A673 (cell line): ENCODE results near the gene RBP7. TPM values are rescaled to one million over a fixed set of nuclear protein-coding genes. Genes with fewer than 3 reads are reported as not detected.
A peak's percentile ranks its signal among the peaks of the same experiment; 100 is the strongest.

ENCODE experiments used
- BruUV-seq: library from RNA; stranded (reverse); fragments of 400-500 nt; replicated peaks from 2 replicates; lab custom pipeline; 2021; lab: Mats Ljungman, UMichigan
- CTCF ChIA-PET: fragments of 300-600 bp; sonication (Branson Sonifier 250); formaldehyde crosslinking; loops from one replicate; lab custom pipeline; 2022; ENCODE audit warnings: antibody characterized with exemption; lab: Charles Lee
- POLR2A ChIA-PET: fragments of 300-600 bp; sonication (Branson Sonifier 250); formaldehyde crosslinking; loops from one replicate; lab custom pipeline; 2022; ENCODE audit warnings: antibody characterized with exemption; ENCODE audit not compliant: low non-redundant PET; lab: Charles Lee
- DNase-seq: peaks from one replicate; pipeline ENCODE4 v3.0.0-alpha.2; 2015; ENCODE audit warnings: low spot score
- H3K27ac ChIP-seq: fragments of 200-600 bp; sonication (generic); 2 replicates; pipeline ENCODE4 v1.5.1; 2016; ENCODE audit warnings: mixed run types, low read depth, mild to moderate bottlenecking, mixed read lengths, antibody characterized with exemption, low read length; ENCODE audit not compliant: poor library complexity, severe bottlenecking
- H3K27me3 ChIP-seq: fragments of 200-600 bp; sonication (generic); replicated peaks from 2 replicates; pipeline ENCODE4 v1.6.1; 2017; ENCODE audit warnings: mixed run types, low read depth, mild to moderate bottlenecking, mixed read lengths, antibody characterized with exemption, low read length; ENCODE audit not compliant: insufficient read depth, poor library complexity
- H3K36me3 ChIP-seq: fragments of 200-600 bp; sonication (generic); 2 replicates; pipeline ENCODE4 v1.6.1; 2016; ENCODE audit warnings: mixed run types, mild to moderate bottlenecking, mixed read lengths, antibody characterized with exemption, low read length; ENCODE audit not compliant: insufficient read depth, poor library complexity, severe bottlenecking
- H3K4me1 ChIP-seq: fragments of 200-600 bp; sonication (generic); 2 replicates; pipeline ENCODE4 v1.6.1; 2017; ENCODE audit warnings: mixed run types, mild to moderate bottlenecking, mixed read lengths, antibody characterized with exemption, low read length; ENCODE audit not compliant: insufficient read depth, poor library complexity, severe bottlenecking
- H3K4me3 ChIP-seq: fragments of 200-600 bp; sonication (generic); 2 replicates; pipeline ENCODE4 v1.5.1; 2016; ENCODE audit warnings: low read depth, mixed run types, mild to moderate bottlenecking, mixed read lengths, low read length; ENCODE audit not compliant: poor library complexity, severe bottlenecking
- H3K9me3 ChIP-seq: fragments of 200-600 bp; sonication (generic); 2 replicates; pipeline ENCODE4 v1.6.1; 2016; ENCODE audit warnings: mixed run types, low read depth, mild to moderate bottlenecking, mixed read lengths, antibody characterized with exemption, low read length; ENCODE audit not compliant: poor library complexity, severe bottlenecking
- CTCF ChIP-seq: fragments of 300-800, 200-600 bp; sonication (generic); conservative IDR thresholded peaks from 2 replicates; pipeline ENCODE4 v1.5.1; 2017; ENCODE audit warnings: low read depth, mild to moderate bottlenecking, antibody characterized with exemption, low read length, moderate library complexity, mixed read lengths
- EZH2 ChIP-seq: fragments of 200-600 bp; sonication (generic); IDR thresholded peaks from 2 replicates; pipeline ENCODE4 v1.6.1; 2017; ENCODE audit warnings: borderline replicate concordance, low read depth, mild to moderate bottlenecking, mixed read lengths, antibody characterized with exemption, low read length; ENCODE audit not compliant: poor library complexity, severe bottlenecking
- intact Hi-C: fragments of 100-400 bp; cut with micrococcal nuclease; formaldehyde crosslinking; loops from one replicate; pipeline ENCODE4 v1.10.0; 2022; ENCODE audit not compliant: unreplicated experiment
- total RNA-seq: library from RNA; stranded (reverse); gene quantifications from 2 replicates; pipeline ENCODE4 v1.2.3, GENCODE V29; 2021

Gene RBP7
- total RNA-seq, 1 experiment from 2014 or later, result not detected

DNA sequence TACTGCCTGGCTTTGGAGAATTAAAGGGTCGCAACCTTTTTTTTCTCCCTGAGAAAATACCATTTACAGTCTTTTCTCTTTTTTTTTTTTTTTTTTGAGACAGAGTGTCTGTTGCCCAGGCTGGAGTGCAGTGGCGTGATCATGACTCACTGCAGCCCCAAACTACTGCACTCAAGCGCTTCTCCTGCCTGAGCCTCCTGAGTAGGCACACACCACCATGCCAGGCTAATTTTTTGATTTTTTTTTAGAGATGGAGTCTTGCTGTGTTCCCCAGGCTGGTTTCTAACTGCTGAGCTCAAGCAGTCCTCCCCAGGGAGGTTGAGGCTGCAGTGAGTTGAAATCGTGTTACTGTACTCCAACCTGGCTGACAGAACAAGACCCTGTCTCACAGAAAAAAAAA is 60.3 kb downstream of the RBP7 start:
- Histone ChIP-seq H3K4me3 (no peak overlapping the region), H3K9me3 (no peaks in the 10 kb centered on the region), H3K36me3 (no peaks in the 10 kb centered on the region), H3K27me3 (no peaks in the 10 kb centered on the region), H3K4me1 (peaks cover 28% of the 10 kb centered on the region), H3K27ac (peak overlapping the region; percentile 30)
- POLR2A ChIA-PET, result no interaction called here
- TF ChIP-seq EZH2, result no peak
- no peak for TF ChIP-seq CTCF
- peak; percentile 41 for DNase-seq
- no TSS peak for BruUV-seq
- CTCF ChIA-PET, result no interaction called here
- intact Hi-C loops, result no loop called here

GRCh38 chr1:10057796-10058195 is 60.8 kb downstream of the RBP7 start:
- POLR2A ChIA-PET, result no interaction called here
- Histone ChIP-seq H3K27me3 (no peaks in the 10 kb centered on the region), H3K36me3 (no peaks in the 10 kb centered on the region), H3K9me3 (no peaks in the 10 kb centered on the region), H3K27ac (peak overlapping the region; percentile 30), H3K4me3 (no peak overlapping the region), H3K4me1 (peaks cover 28% of the 10 kb centered on the region)
- intact Hi-C loops, result no loop called here
- no peak for DNase-seq
- BruUV-seq, result no TSS peak
- TF ChIP-seq CTCF (no peak), EZH2 (no peak)
- CTCF ChIA-PET, result no interaction called here

DNA sequence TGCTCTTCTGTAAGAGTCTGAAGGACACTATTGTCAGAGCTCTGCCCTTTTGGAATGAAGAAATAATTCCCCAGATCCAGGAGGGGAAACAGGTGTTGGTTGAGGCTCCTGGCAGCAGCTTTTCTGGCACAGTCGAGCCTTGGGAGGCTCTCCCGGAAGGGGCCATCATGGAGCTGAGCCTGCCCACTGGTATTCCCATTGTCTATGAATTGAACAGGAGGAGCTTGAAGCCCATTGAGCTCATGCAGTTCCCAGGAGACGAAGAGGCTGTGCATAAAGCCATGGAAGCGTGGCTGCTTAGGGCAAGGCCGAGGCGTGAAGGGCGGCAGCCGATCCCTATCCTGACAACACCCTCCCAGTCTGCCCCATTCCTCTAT is 62.3 kb downstream of the RBP7 start:
- H3K27me3 ChIP-seq, result no peaks in the 10 kb centered on the region
- ChIA-PET POLR2A (no interaction called here), CTCF (no interaction called here)
- peaks cover 28% of the 10 kb centered on the region for H3K4me1 ChIP-seq
- H3K4me3 ChIP-seq, result no peak overlapping the region
- intact Hi-C loops, result no loop called here
- H3K36me3 ChIP-seq, result no peaks in the 10 kb centered on the region
- H3K27ac ChIP-seq, result peak overlapping the region; percentile 30
- BruUV-seq, result no TSS peak
- no peak for DNase-seq
- no peaks in the 10 kb centered on the region for H3K9me3 ChIP-seq
- TF ChIP-seq EZH2, result no peak
- TF ChIP-seq CTCF, result no peak
